ENCODE data around the gene GLI3.

GLI3 gene

GRCh38 chr7:41999736-42000283 is 237.2 kb downstream of the GLI3 start:
- no peak for DNase-seq (ENCODE audit: low spot score)

GRCh38 chr7:41998041-41998440 is 239.0 kb downstream of the GLI3 start:
- no peak for DNase-seq (ENCODE audit: low spot score)

- no peak for DNase-seq (ENCODE audit: low spot score)
These were observed 239.9 kb downstream of the GLI3 start for GRCh38 chr7:41997151-41997550.

GRCh38 chr7:41996381-41997035 is 240.5 kb downstream of the GLI3 start:
- DNase-seq (ENCODE audit: low spot score), result no peak

- DNase-seq (ENCODE audit: low spot score), result no peak
These were observed 241.3 kb downstream of the GLI3 start for GRCh38 chr7:41995632-41996271.

GRCh38 chr7:41994746-41995110 is 242.3 kb downstream of the GLI3 start:
- no peak for DNase-seq (ENCODE audit: low spot score)

- DNase-seq (ENCODE audit: low spot score), result no peak
These were observed 242.8 kb downstream of the GLI3 start for GRCh38 chr7:41994036-41994745.

- DNase-seq (ENCODE audit: low spot score), result no peak
These were observed 243.8 kb downstream of the GLI3 start for GRCh38 chr7:41992881-41993867.

- no peak for DNase-seq (ENCODE audit: low spot score)
These were observed 252.1 kb downstream of the GLI3 start for GRCh38 chr7:41984888-41985287.

GRCh38 chr7:41981046-41982040 is 255.7 kb downstream of the GLI3 start:
- no peak for DNase-seq (ENCODE audit: low spot score)

GRCh38 chr7:41979834-41980307 is 257.1 kb downstream of the GLI3 start:
- no peak for DNase-seq (ENCODE audit: low spot score)

GRCh38 chr7:41978858-41979257 is 258.2 kb downstream of the GLI3 start:
- no peak for DNase-seq (ENCODE audit: low spot score)

GRCh38 chr7:41977661-41978060 is 259.3 kb downstream of the GLI3 start:
- no peak for DNase-seq (ENCODE audit: low spot score)

GRCh38 chr7:41977151-41977651 is 259.8 kb downstream of the GLI3 start:
- DNase-seq (ENCODE audit: low spot score), result no peak

- no peak for DNase-seq (ENCODE audit: low spot score)
These were observed 260.6 kb downstream of the GLI3 start for GRCh38 chr7:41976411-41976810.

GRCh38 chr7:41975849-41976248 is 261.2 kb downstream of the GLI3 start:
- DNase-seq (ENCODE audit: low spot score), result no peak

- DNase-seq (ENCODE audit: low spot score), result no peak
These were observed 262.0 kb downstream of the GLI3 start for GRCh38 chr7:41974870-41975557.

GRCh38 chr7:41973202-41973730 is 263.7 kb downstream of the GLI3 start:
- DNase-seq (ENCODE audit: low spot score), result no peak

GRCh38 chr7:41972776-41973175 is 264.2 kb downstream of the GLI3 start:
- no peak for DNase-seq (ENCODE audit: low spot score)
